ENCODE measurements around the gene DIP2C.
"Not testable (repeated sequence)": the region's sequence is repeated elsewhere in the genome, so short reads cannot be mapped to it uniquely, and the experiment has no call there.

Gene DIP2C

GRCh38 chr10:625333-625696 is 64.2 kb downstream of the DIP2C start:
- no peak for DNase-seq

GRCh38 chr10:624605-625332 is 64.7 kb downstream of the DIP2C start:
- no peak for DNase-seq

GRCh38 chr10:624312-624604 is 65.2 kb downstream of the DIP2C start:
- no peak for DNase-seq

- DNase-seq: no peak
These were observed 65.8 kb downstream of the DIP2C start for GRCh38 chr10:623477-624311.

- DNase-seq: no peak
These were observed 66.5 kb downstream of the DIP2C start for GRCh38 chr10:623014-623413.

- DNase-seq: no peak
These were observed 67.3 kb downstream of the DIP2C start for GRCh38 chr10:621981-622740.

- DNase-seq: no peak
These were observed 68.0 kb downstream of the DIP2C start for GRCh38 chr10:621513-621912.

GRCh38 chr10:620971-621370 is 68.5 kb downstream of the DIP2C start:
- no peak for DNase-seq

GRCh38 chr10:620417-620816 is 69.1 kb downstream of the DIP2C start:
- no peak for DNase-seq

GRCh38 chr10:619710-620109 is 69.8 kb downstream of the DIP2C start:
- DNase-seq: no peak

GRCh38 chr10:618229-618989 is 71.1 kb downstream of the DIP2C start:
- DNase-seq: no peak

- no peak for DNase-seq
These were observed 72.0 kb downstream of the DIP2C start for GRCh38 chr10:617471-617870.

- DNase-seq: no peak
These were observed 73.8 kb downstream of the DIP2C start for GRCh38 chr10:615583-616152.

- no peak for DNase-seq
These were observed 74.5 kb downstream of the DIP2C start for GRCh38 chr10:614790-615582.

GRCh38 chr10:614139-614711 is 75.2 kb downstream of the DIP2C start:
- no peak for DNase-seq

- DNase-seq: no peak
These were observed 76.0 kb downstream of the DIP2C start for GRCh38 chr10:613271-614138.

- DNase-seq: no peak
These were observed 76.8 kb downstream of the DIP2C start for GRCh38 chr10:612696-613095.

GRCh38 chr10:610642-611305 is 78.7 kb downstream of the DIP2C start:
- not testable (repeated sequence) for DNase-seq

GRCh38 chr10:609868-610545 is 79.5 kb downstream of the DIP2C start:
- no peak for DNase-seq

Measured in NCI-H2107 (cell line).